H1 (cell line): Measurements from ENCODE around the gene NET1. TPM values are rescaled to one million over a fixed set of nuclear protein-coding genes. Genes with fewer than 3 reads are reported as not detected.

ENCODE experiments used
- CTCF ChIA-PET: fragments of 300-600 bp; sonication (Branson Sonifier 250); formaldehyde crosslinking; loops from one replicate; lab custom pipeline; 2021; ENCODE audit not compliant: partially characterized antibody; lab: Charles Lee
- POLR2A ChIA-PET: fragments of 300-600 bp; sonication (Branson Sonifier 250); formaldehyde crosslinking; loops from one replicate; lab custom pipeline; 2021; ENCODE audit warnings: inconsistent platforms; ENCODE audit not compliant: partially characterized antibody; lab: Charles Lee
- DNase-seq, 2 experiments: peaks; one replicate each; pipeline versions ENCODE4 v3.0.0 to v3.0.0-alpha.2; 2010 to 2022; ENCODE audit warnings: low spot score in 2 of 2, low read depth in 1 of 2, mixed read lengths in 1 of 2
- FAIRE-seq: peaks from 2 replicates; lab custom pipeline; 2011; peaks lifted over from hg19 to GRCh38; lab: Jason Lieb, UNC
- H2AFZ ChIP-seq: 2 replicates; pipeline ENCODE4 v1.8.1; 2012; ENCODE audit warnings: low read length, inconsistent platforms
- H2AK5ac ChIP-seq: 2 replicates; pipeline ENCODE4 v1.6.1; 2013; ENCODE audit warnings: low read depth, low read length
- H2BK120ac ChIP-seq: replicated peaks from 2 replicates; pipeline ENCODE3; 2013; ENCODE audit warnings: low read depth, low read length, inconsistent platforms
- H2BK12ac ChIP-seq: 2 replicates; pipeline ENCODE4 v1.6.1; 2013; ENCODE audit warnings: low read depth, low read length
- H2BK15ac ChIP-seq: 2 replicates; pipeline ENCODE4 v1.6.1; 2013; ENCODE audit warnings: low read length
- H2BK20ac ChIP-seq: 2 replicates; pipeline ENCODE4 v1.6.1; 2013; ENCODE audit warnings: low read length
- H2BK5ac ChIP-seq: 2 replicates; pipeline ENCODE4 v1.6.1; 2013; ENCODE audit warnings: low read depth, low read length
- H3K14ac ChIP-seq: 2 replicates; pipeline ENCODE4 v1.6.1; 2013; ENCODE audit warnings: inconsistent platforms; ENCODE audit not compliant: insufficient read length
- H3K18ac ChIP-seq: 2 replicates; pipeline ENCODE4 v1.6.1; 2013; ENCODE audit warnings: low read length; ENCODE audit errors: extremely low read depth
- H3K23ac ChIP-seq: 2 replicates; pipeline ENCODE4 v1.6.1; 2013; ENCODE audit warnings: inconsistent platforms; ENCODE audit not compliant: insufficient read length
- H3K23me2 ChIP-seq: 2 replicates; pipeline ENCODE4 v1.6.1; 2013; ENCODE audit warnings: low read depth, low read length
- H3K27ac ChIP-seq: 2 replicates; pipeline ENCODE4 v1.6.1; 2011; ENCODE audit warnings: low read depth, low read length, inconsistent platforms
- H3K27me3 ChIP-seq, 4 experiments: replicated peaks in 1 of 4; 1 replicate in 1 of 4; 2 replicates in 3 of 4; pipeline versions ENCODE4 v1.6.1 to v1.8.1; 2011 to 2013; ENCODE audit warnings: low read length in 3 of 4, mild to moderate bottlenecking in 3 of 4, inconsistent platforms in 2 of 4, mixed read lengths in 2 of 4, moderate library complexity in 1 of 4; ENCODE audit not compliant: control insufficient read depth in 3 of 4, insufficient read depth in 3 of 4; ENCODE audit errors: extremely low read depth in 1 of 4
- H3K36me3 ChIP-seq, 4 experiments: 2 replicates each; pipeline versions ENCODE4 v1.6.1 to v1.8.1; 2011 to 2013; ENCODE audit warnings: mild to moderate bottlenecking in 4 of 4, low read length in 3 of 4, moderate library complexity in 2 of 4, control low read depth in 1 of 4, inconsistent platforms in 1 of 4; ENCODE audit not compliant: insufficient read depth in 4 of 4, control insufficient read depth in 2 of 4
- H3K4ac ChIP-seq: replicated peaks from 2 replicates; pipeline ENCODE3; 2013; ENCODE audit warnings: low read length, low read depth, mixed read lengths, inconsistent platforms; ENCODE audit not compliant: insufficient read length
- H3K4me1 ChIP-seq, 4 experiments: replicated peaks in 1 of 4; 1 replicate in 1 of 4; 2 replicates in 3 of 4; pipeline versions ENCODE4 v1.6.1 to v1.8.1; 2011 to 2013; ENCODE audit warnings: low read length in 3 of 4, inconsistent platforms in 2 of 4, mixed read lengths in 1 of 4; ENCODE audit not compliant: insufficient read depth in 4 of 4, control insufficient read depth in 3 of 4
- H3K4me2 ChIP-seq, 2 experiments: 2 replicates each; pipeline versions ENCODE4 v1.6.1 to v1.8.1; 2011 to 2013; ENCODE audit warnings: low read depth in 2 of 2, low read length in 2 of 2, control low read depth in 1 of 2, inconsistent platforms in 1 of 2, mild to moderate bottlenecking in 1 of 2; ENCODE audit not compliant: insufficient read depth in 1 of 2
- H3K4me3 ChIP-seq, 4 experiments: fragments of 200-600, 300-600 bp in 1 of 4; sonication (generic), shearing (Covaris generic), sonication (Bioruptor Twin) in 1 of 4; 2 replicates each; pipeline versions ENCODE4 v1.5.1 to v1.8.1; 2011 to 2016; ENCODE audit warnings: low read length in 4 of 4, low read depth in 3 of 4, control low read depth in 2 of 4, inconsistent platforms in 2 of 4, mild to moderate bottlenecking in 2 of 4, mixed read lengths in 1 of 4, moderate library complexity in 1 of 4; ENCODE audit not compliant: insufficient read depth in 2 of 4; ENCODE audit errors: extremely low read depth in 1 of 4
- H3K56ac ChIP-seq: replicated peaks from 2 replicates; pipeline ENCODE3; 2013; ENCODE audit warnings: low read depth, mild to moderate bottlenecking, mixed read lengths, low read length, inconsistent platforms; ENCODE audit not compliant: insufficient read length
- H3K79me1 ChIP-seq: 2 replicates; pipeline ENCODE4 v1.6.1; 2013; ENCODE audit warnings: low read depth, low read length, control low read depth
- H3K79me2 ChIP-seq, 2 experiments: 2 replicates each; pipeline versions ENCODE4 v1.6.1 to v1.8.1; 2012 to 2013; ENCODE audit warnings: low read length in 2 of 2, mild to moderate bottlenecking in 2 of 2, inconsistent platforms in 1 of 2; ENCODE audit not compliant: insufficient read depth in 2 of 2, control insufficient read depth in 1 of 2
- H3K9ac ChIP-seq, 4 experiments: replicated peaks in 1 of 4; 1 replicate in 1 of 4; 2 replicates in 3 of 4; pipeline versions ENCODE4 v1.6.1 to v1.8.1; 2011 to 2013; ENCODE audit warnings: low read depth in 3 of 4, low read length in 3 of 4, control low read depth in 2 of 4, mild to moderate bottlenecking in 2 of 4, moderate library complexity in 2 of 4, inconsistent platforms in 1 of 4; ENCODE audit errors: extremely low read depth in 1 of 4
- H3K9me3 ChIP-seq, 2 experiments: 2 replicates each; pipeline versions ENCODE4 v1.6.1 to v1.8.1; 2012 to 2013; ENCODE audit warnings: mild to moderate bottlenecking in 2 of 2, moderate library complexity in 2 of 2, control low read depth in 1 of 2, inconsistent platforms in 1 of 2, low read depth in 1 of 2, low read length in 1 of 2, mixed read lengths in 1 of 2; ENCODE audit not compliant: insufficient read depth in 2 of 2
- H4K20me1 ChIP-seq, 2 experiments: replicated peaks in 1 of 2; 2 replicates each; pipeline versions ENCODE3 to v1.8.1; 2011 to 2013; ENCODE audit warnings: inconsistent platforms in 2 of 2, low read length in 2 of 2, mild to moderate bottlenecking in 1 of 2; ENCODE audit not compliant: insufficient read depth in 2 of 2, control insufficient read depth in 1 of 2
- H4K5ac ChIP-seq: 2 replicates; pipeline ENCODE4 v1.6.1; 2013; ENCODE audit warnings: low read length, low read depth, mixed read lengths, inconsistent platforms; ENCODE audit not compliant: insufficient read length
- H4K8ac ChIP-seq: 2 replicates; pipeline ENCODE4 v1.8.0; 2013; ENCODE audit warnings: mild to moderate bottlenecking, moderate library complexity, low read length, inconsistent platforms; ENCODE audit not compliant: insufficient read depth; ENCODE audit errors: extremely low read depth
- H4K91ac ChIP-seq: replicated peaks from 2 replicates; pipeline ENCODE3; 2013; ENCODE audit warnings: low read length, mixed read lengths, inconsistent platforms; ENCODE audit not compliant: insufficient read length
- EZH2 ChIP-seq: fragments of 200-600 bp; sonication (generic); IDR thresholded peaks from 2 replicates; pipeline ENCODE4 v1.7.1; 2012; ENCODE audit warnings: low read depth, mild to moderate bottlenecking, moderate library complexity, low read length, inconsistent platforms; ENCODE audit not compliant: severe bottlenecking
- GTF2F1 ChIP-seq: IDR thresholded peaks from 2 replicates; pipeline ENCODE4 v1.6.1; 2012; ENCODE audit warnings: low read depth, low read length, improper control_type of control experiment, borderline replicate concordance
- NANOG ChIP-seq: IDR thresholded peaks from 2 replicates; pipeline ENCODE4 v1.6.1; 2011; ENCODE audit warnings: low read length, low read depth, mild to moderate bottlenecking, inconsistent platforms; ENCODE audit not compliant: insufficient read depth, poor library complexity, severe bottlenecking
- RBBP5 ChIP-seq: IDR thresholded peaks from 2 replicates; pipeline ENCODE4 v1.7.1; 2012; ENCODE audit warnings: low read depth, mild to moderate bottlenecking, inconsistent platforms, low read length, moderate library complexity, borderline replicate concordance
- SUZ12 ChIP-seq: fragments of 200-600 bp; sonication (generic); IDR thresholded peaks from 2 replicates; pipeline ENCODE4 v1.6.1; 2012; ENCODE audit warnings: mild to moderate bottlenecking, inconsistent platforms, low read length, moderate library complexity, mixed read lengths
- TAF7 ChIP-seq: optimal IDR thresholded peaks from 2 replicates; pipeline ENCODE3; 2011; ENCODE audit warnings: low read depth, mild to moderate bottlenecking, inconsistent platforms, low read length, moderate library complexity, borderline replicate concordance
- YY1 ChIP-seq: IDR thresholded peaks from 2 replicates; pipeline ENCODE4 v1.6.1; 2011; ENCODE audit warnings: low read depth, mild to moderate bottlenecking, low read length
- ZNF274 ChIP-seq: IDR thresholded peaks from 2 replicates; pipeline ENCODE4 v1.7.0; 2012; ENCODE audit warnings: low read length, borderline replicate concordance; ENCODE audit errors: extremely low read depth
- WGBS, 2 experiments: shearing (Covaris generic) in 1 of 2; methylation state at CpG; one replicate each; pipeline versions ENCODE4 v1.1.6 to v1.1.7; 2013 to 2015; ENCODE audit warnings: low lambda C conversion rate in 2 of 2, mixed read lengths in 2 of 2, inconsistent platforms in 1 of 2, low coverage in 1 of 2, missing lambda C conversion rate in 1 of 2; ENCODE audit not compliant: insufficient replicate concordance in 2 of 2, insufficient coverage in 1 of 2, insufficient read length in 1 of 2; ENCODE audit errors: extremely low coverage in 1 of 2, missing lambda C conversion rate in 1 of 2; 5-methylcytosine and 5-hydroxymethylcytosine counted together
- polyA plus RNA-seq, 7 experiments: library from polyadenylated mRNA; depleted of rRNA in 3 of 7; stranded (reverse) in 5 of 7; unstranded in 2 of 7; fragments of >200 nt in 5 of 7; fragments of 200-250 nt in 2 of 7; gene quantifications; 1 replicate in 5 of 7; 2 replicates in 1 of 7; 4 replicates in 1 of 7; pipeline versions ENCODE4 v1.2.1 to v1.2.3, GENCODE V29; 2011 to 2013; ENCODE audit warnings: missing spikeins in 2 of 7, mixed read lengths in 2 of 7
- total RNA-seq: library from RNA; stranded (reverse); fragmentation: NEBNext Ultra II Directional; extraction: Animal tissue kit (Norgen Biotek cat#: 25700); gene quantifications from 2 replicates; pipeline ENCODE4 v1.2.1, GENCODE V29; 2021

Gene NET1
- total and polyA plus RNA-seq, 2 of the 8 experiments (the other 6 are each of a cell fraction or from before 2014, with no cell fraction given): 21.5 to 117 TPM

- no peak overlapping the region for H3K23ac ChIP-seq
- H3K4ac ChIP-seq: no peak overlapping the region
- H2AFZ ChIP-seq: no peak overlapping the region
- no peaks in the 10 kb centered on the region for H3K79me1 ChIP-seq
- no peak overlapping the region for H2BK12ac ChIP-seq
- peak overlapping the region; percentile 19 to 62 (median 46); a peak in 7 of 8 replicates for H3K4me3 ChIP-seq
- H3K56ac ChIP-seq: no peak overlapping the region
- no peak overlapping the region for H4K91ac ChIP-seq
- no peaks in the 10 kb centered on the region for H4K20me1 ChIP-seq
- no peak overlapping the region for H3K18ac ChIP-seq
- DNase-seq (no peak), FAIRE-seq (no peak)
- 50% methylated on average over 3 of the region's 3 CpGs; no CpG with 5 or more reads in 1 of the 2 experiments for WGBS, 2 experiments
- H4K8ac ChIP-seq: no peak overlapping the region
- no peak overlapping the region for H2BK20ac ChIP-seq
- no peaks in the 10 kb centered on the region for H3K27me3 ChIP-seq
- no peak overlapping the region for H4K5ac ChIP-seq
- no peak overlapping the region for H2AK5ac ChIP-seq
- POLR2A ChIA-PET: interaction anchor here (1.0 to 3.2 kb wide), 26 partner anchors 8 to 245 kb away, joined by 3 to 44 read pairs (median 5); partner anchors contain the start of genes NET1 and TASOR2
- H2BK120ac ChIP-seq: no peak overlapping the region
- no peak overlapping the region for H3K14ac ChIP-seq
- H3K4me2 ChIP-seq: peak overlapping the region; percentile 74
- H2BK15ac ChIP-seq: no peak overlapping the region
- no peak overlapping the region for H3K27ac ChIP-seq
- H3K36me3 ChIP-seq: peaks cover 0 to 4% (median 1%) of the 10 kb centered on the region in 4 experiments; a peak in 2 of 8 replicates
- peaks cover 2% of the 10 kb centered on the region; the same call in 1 of the 2 replicates for H3K23me2 ChIP-seq
- H3K9me3 ChIP-seq: no peaks in the 10 kb centered on the region
- peak overlapping the region in 1 of 4 experiments; percentile 34; a peak in 1 of 7 replicates for H3K9ac ChIP-seq
- TF ChIP-seq YY1 (no peak), SUZ12 (no peak), TAF7 (no peak), GTF2F1 (no peak), RBBP5 (no peak), NANOG (no peak), ZNF274 (no peak), EZH2 (no peak)
- TF ChIP-seq, all 59 proteins: peak for 0
- H2BK5ac ChIP-seq: no peak overlapping the region
- CTCF ChIA-PET: interaction anchor here (0.6 to 11.1 kb wide), 9 partner anchors 13 to 179 kb away, joined by 3 to 200 read pairs (median 3); no protein-coding TSS in a partner anchor
- peaks cover 0 to 55% of the 10 kb centered on the region in 2 experiments; a peak in 3 of 4 replicates for H3K79me2 ChIP-seq
- H3K4me1 ChIP-seq: peaks cover 2 to 3% (median 2%) of the 10 kb centered on the region in 4 experiments; a peak in 4 of 7 replicates
These were observed 34.7 kb downstream of the NET1 start for GRCh38 chr10:5447056-5447455.
